Large intestine (tissue), 3 donors: Measurements from ENCODE around the gene FDX2. TPM values are rescaled to one million over a fixed set of nuclear protein-coding genes. Genes with fewer than 3 reads are reported as not detected.

Source experiments
- DNase-seq, 2 donors: peaks; one replicate each; pipeline versions ENCODE4 v3.0.0 to v3.0.0-alpha.2; 2013
- H3K27ac ChIP-seq: one replicate; pipeline ENCODE4 v1.5.1; 2013; ENCODE audit warnings: low read length
- H3K27me3 ChIP-seq: 2 replicates; pipeline ENCODE4 v1.6.1; 2013; ENCODE audit warnings: low read length; ENCODE audit not compliant: control insufficient read depth, insufficient read depth
- H3K36me3 ChIP-seq: 2 replicates; pipeline ENCODE4 v1.6.1; 2013; ENCODE audit warnings: low read length; ENCODE audit not compliant: control insufficient read depth, insufficient read depth
- H3K4me1 ChIP-seq: one replicate; pipeline ENCODE4 v1.6.1; 2013; ENCODE audit warnings: low read length; ENCODE audit not compliant: control insufficient read depth, insufficient read depth
- H3K4me3 ChIP-seq: one replicate; pipeline ENCODE4 v1.5.1; 2013; ENCODE audit warnings: low read length
- H3K9me3 ChIP-seq: one replicate; pipeline ENCODE4 v1.6.1; 2013; ENCODE audit warnings: mild to moderate bottlenecking, low read depth, low read length, moderate library complexity; ENCODE audit not compliant: control insufficient read depth
- WGBS: methylation state at CpG from one replicate; pipeline ENCODE4 v1.1.5; 2013; ENCODE audit warnings: low lambda C conversion rate; ENCODE audit not compliant: insufficient coverage; 5-methylcytosine and 5-hydroxymethylcytosine counted together
- polyA plus RNA-seq: library from polyadenylated mRNA; unstranded; fragments of 120-200 nt; gene quantifications from one replicate; pipeline ENCODE4 v1.2.1, GENCODE V29; 2013

FDX2 gene
- polyA plus RNA-seq, 1 donor: 17.9 TPM

DNA sequence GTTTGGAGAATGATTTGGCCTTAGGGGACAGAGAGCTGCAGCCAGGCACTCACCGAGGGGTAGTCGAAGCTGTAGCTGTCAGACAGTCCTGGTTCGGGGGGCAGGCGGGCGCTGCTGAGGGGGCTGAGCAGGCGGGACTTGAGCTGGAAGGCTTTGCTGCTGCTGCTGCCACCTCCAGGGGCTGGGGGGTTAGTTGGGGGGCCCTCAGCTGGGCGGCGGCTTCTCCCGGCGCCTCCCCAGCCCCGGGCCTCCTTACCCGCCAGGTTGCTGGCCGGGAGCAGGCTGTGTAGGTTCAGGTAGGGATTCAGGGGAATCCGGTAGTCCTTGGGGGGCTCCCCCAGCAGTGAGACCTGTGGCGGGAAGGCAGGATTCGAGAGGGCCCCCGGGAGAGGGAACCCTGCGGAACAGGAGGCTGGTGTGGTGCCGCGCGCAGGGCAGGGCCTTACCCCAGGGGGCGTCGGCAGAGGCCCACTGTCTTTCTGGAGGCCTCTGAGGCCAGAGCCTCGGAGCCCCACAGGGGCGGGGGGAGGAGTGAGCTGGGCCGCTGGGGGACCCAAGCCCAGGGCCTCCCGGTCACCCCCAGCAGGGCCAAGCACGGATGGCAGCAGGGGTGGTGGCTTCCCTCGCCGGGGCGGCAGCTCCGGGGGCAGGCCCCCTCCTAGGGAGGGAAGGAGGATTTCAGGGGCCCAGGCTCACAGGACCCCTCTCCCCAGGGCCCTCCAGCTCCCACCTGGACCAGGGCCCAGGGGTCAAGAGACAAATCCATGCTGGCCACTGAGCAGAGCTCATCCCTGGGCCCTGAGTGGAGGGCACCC lies 5.0 kb upstream of the FDX2 start:
- peaks cover 5% of the 10 kb centered on the region for H3K9me3 ChIP-seq
- no CpG with 5 or more reads among the region's 32 CpGs for WGBS
- DNase-seq: no peak
- H3K4me1 ChIP-seq: peaks cover 26% of the 10 kb centered on the region
- H3K27me3 ChIP-seq: no peaks in the 10 kb centered on the region
- peaks cover 90% of the 10 kb centered on the region for H3K36me3 ChIP-seq
- no peak overlapping the region for H3K4me3 ChIP-seq
- peak overlapping the region; percentile 77 for H3K27ac ChIP-seq

- Histone ChIP-seq H3K27me3 (no peaks in the 10 kb centered on the region), H3K27ac (no peak overlapping the region), H3K4me1 (peaks cover 32% of the 10 kb centered on the region), H3K36me3 (peaks cover 77% of the 10 kb centered on the region), H3K4me3 (no peak overlapping the region), H3K9me3 (peaks cover 5% of the 10 kb centered on the region)
- no peak for DNase-seq
- WGBS: no CpG with 5 or more reads among the region's 13 CpGs
Observed at GRCh38 chr19:10318807-10319682, 3.2 kb upstream of the FDX2 start.

GRCh38 chr19:10317857-10318462 lies 2.1 kb upstream of the FDX2 start:
- Histone ChIP-seq H3K4me1 (peaks cover 29% of the 10 kb centered on the region), H3K27me3 (no peaks in the 10 kb centered on the region), H3K4me3 (no peak overlapping the region), H3K36me3 (peaks cover 67% of the 10 kb centered on the region), H3K27ac (no peak overlapping the region), H3K9me3 (peaks cover 5% of the 10 kb centered on the region)
- no peak for DNase-seq
- WGBS: no CpG with 5 or more reads among the region's 15 CpGs

DNA sequence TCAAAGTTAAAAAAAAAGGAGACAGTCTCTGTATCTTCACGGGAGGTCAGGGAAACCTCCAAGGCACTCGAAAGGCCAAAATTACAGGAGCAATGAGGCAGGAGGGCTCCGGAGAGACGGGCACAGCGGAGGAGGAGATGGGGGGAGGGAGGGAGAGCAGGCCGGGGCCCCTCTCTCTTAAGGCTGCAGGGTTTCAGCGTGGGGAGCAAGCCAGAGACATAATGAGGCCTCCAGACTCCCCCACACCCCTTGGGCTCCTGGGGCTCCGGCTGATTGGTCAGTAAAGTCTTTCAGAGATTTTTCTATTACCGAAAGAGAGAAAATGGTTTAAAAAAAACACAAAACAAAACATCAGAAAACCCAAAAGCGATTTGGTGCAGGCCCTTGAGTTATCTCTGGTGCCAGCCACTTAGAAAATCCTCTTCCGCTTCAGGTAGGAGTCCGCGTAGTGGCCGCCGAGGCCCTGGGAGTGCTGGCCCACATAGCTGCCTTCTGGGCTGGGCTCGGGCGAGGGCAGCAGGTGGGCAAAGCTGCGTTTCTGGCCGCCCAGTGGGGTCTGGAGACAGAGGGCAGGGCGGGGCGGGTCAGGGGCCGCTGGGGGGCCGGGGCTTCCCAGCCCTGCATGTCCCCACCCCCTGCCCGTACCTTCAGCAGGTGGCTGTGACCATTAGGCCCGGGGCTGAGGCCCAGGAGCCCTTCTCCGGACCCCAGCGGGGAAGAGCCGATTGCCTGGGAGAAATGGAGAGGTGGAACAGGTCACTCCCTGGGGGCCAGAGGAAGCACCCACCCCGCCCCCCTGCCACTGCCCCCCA lies 1.4 kb upstream of the FDX2 start:
- Histone ChIP-seq H3K27ac (no peak overlapping the region), H3K4me1 (peaks cover 24% of the 10 kb centered on the region), H3K36me3 (peaks cover 60% of the 10 kb centered on the region), H3K4me3 (no peak overlapping the region), H3K9me3 (peaks cover 5% of the 10 kb centered on the region), H3K27me3 (no peaks in the 10 kb centered on the region)
- no peak for DNase-seq
- WGBS: 86% methylated on average over 3 of the region's 29 CpGs

- Histone ChIP-seq H3K36me3 (peaks cover 52% of the 10 kb centered on the region), H3K27me3 (no peaks in the 10 kb centered on the region), H3K4me1 (peaks cover 18% of the 10 kb centered on the region), H3K27ac (no peak overlapping the region), H3K9me3 (peaks cover 5% of the 10 kb centered on the region), H3K4me3 (no peak overlapping the region)
- no peak for DNase-seq
- 96% methylated on average over 4 of the region's 19 CpGs for WGBS
Observed at GRCh38 chr19:10316229-10317044, 622 bp upstream of the FDX2 start.

DNA sequence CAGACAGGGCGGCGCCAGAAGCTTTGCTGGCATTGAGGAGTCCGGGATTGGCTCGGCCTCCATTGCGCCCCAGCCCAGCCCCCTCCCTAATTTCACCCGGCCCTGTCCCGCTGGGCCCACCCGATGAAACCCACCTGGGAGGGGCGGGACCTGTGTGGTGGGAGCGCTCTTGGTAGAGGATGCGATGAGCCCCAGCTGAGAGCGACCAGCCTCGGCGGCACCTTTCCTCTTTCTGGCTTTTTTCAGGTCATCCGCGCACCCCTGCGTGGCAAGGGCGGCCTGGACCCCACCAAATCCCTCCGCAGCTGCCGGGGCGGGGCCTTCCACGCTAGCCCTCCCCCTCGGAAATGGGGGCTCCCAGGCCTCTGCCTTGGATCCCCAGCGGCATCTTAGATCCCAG lies 6.4 kb downstream of the FDX2 start, which contains the start of gene ZGLP1:
Gene ZGLP1, minus strand, starts transcription at position 393 of the 400 bp plus-strand sequence.
- Histone ChIP-seq H3K4me1 (no peaks in the 10 kb centered on the region), H3K27ac (no peak within 1 kb of the TSS), H3K9me3 (no peaks in the 10 kb centered on the region), H3K36me3 (peaks cover 18% of the 10 kb centered on the region), H3K4me3 (no peak within 1 kb of the TSS), H3K27me3 (no peaks in the 10 kb centered on the region)
- no peak for DNase-seq
- no CpG with 5 or more reads among the region's 24 CpGs for WGBS

DNA sequence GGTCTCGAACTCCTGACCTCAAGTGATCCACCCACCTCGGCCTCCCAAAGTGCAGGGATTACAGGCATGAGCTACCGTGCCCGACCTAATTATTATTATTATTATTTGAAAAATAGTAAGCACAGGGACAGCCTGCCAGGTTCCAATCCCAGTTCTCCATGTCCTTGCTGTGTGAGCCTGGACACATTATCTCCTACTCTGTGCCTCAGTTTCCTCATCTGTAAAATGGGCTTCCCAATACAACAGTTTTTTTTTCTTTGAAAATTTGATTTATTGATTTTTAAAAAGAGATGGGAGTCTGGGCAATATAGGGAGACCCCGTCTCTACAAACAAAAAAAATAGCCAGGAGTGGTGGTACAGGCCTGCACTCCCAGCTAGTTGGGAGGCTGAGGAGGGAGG lies 9.5 kb downstream of the FDX2 start:
- no peaks in the 10 kb centered on the region for H3K9me3 ChIP-seq
- H3K4me1 ChIP-seq: no peaks in the 10 kb centered on the region
- no peak overlapping the region for H3K4me3 ChIP-seq
- H3K27me3 ChIP-seq: no peaks in the 10 kb centered on the region
- DNase-seq: no peak
- H3K36me3 ChIP-seq: peaks cover 18% of the 10 kb centered on the region
- WGBS: no CpG with 5 or more reads among the region's 5 CpGs
- H3K27ac ChIP-seq: no peak overlapping the region

DNA sequence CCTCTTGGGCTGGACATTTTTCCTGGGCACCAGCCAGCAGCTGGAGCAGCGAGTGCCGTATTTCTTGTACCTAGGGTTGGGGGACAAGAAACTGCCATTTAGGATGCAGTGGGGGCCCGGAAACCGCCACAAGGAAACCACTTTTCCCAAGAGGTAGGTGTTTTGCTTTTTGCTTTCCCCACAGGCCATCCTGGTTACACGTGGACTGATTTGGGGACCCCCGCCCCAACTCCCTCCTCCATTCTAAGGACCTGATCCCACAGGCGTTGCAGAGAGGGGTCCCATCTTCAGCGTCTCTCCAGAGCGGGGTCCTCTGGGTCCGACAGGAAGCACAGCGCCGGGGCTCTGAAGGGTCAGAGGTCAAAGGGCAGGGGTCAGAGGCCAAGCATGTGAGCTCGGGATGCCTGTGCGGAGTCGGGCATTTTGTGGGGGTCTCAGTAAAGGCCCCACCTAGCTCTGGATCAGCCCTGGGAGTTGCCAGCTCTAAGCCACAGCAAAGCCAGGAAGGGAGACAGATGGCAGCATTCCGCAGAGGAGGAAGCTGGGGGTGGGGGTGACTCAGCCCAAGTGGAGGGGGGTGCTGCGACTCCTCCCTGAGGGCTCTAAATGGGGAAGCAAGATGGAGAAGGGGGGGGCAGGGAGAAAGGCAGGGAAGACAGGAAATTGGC lies 10.5 kb downstream of the FDX2 start:
- WGBS: no CpG with 5 or more reads among the region's 17 CpGs
- no peak for DNase-seq
- peaks cover 16% of the 10 kb centered on the region for H3K36me3 ChIP-seq
- no peaks in the 10 kb centered on the region for H3K4me1 ChIP-seq
- no peak overlapping the region for H3K27ac ChIP-seq
- no peaks in the 10 kb centered on the region for H3K9me3 ChIP-seq
- H3K4me3 ChIP-seq: no peak overlapping the region
- H3K27me3 ChIP-seq: no peaks in the 10 kb centered on the region
